Epithelial cell of esophagus (primary cell): ENCODE data around the gene ACTC1.
A peak's percentile ranks its signal among the peaks of the same experiment; 100 is the strongest.
"Not testable (repeated sequence)": the region's sequence is repeated elsewhere in the genome, so short reads cannot be mapped to it uniquely, and the experiment has no call there.

Experiments
- DNase-seq: peaks from one replicate; pipeline ENCODE4 v3.0.0; 2010; ENCODE audit warnings: low read depth
- H3K4me3 ChIP-seq: 2 replicates; pipeline ENCODE4 v1.5.1; 2011; ENCODE audit warnings: mild to moderate bottlenecking, low read length, control low read depth
- CTCF ChIP-seq: IDR thresholded peaks from 2 replicates; pipeline ENCODE4 v1.5.1; 2011; ENCODE audit warnings: low read depth, mild to moderate bottlenecking, low read length, control low read depth, inconsistent platforms; ENCODE audit not compliant: insufficient read depth; ENCODE audit errors: missing control alignments

The ACTC1 gene

GRCh38 chr15:34820110-34820509 lies 24.8 kb upstream of the ACTC1 start:
- no peak for TF ChIP-seq CTCF
- DNase-seq: no peak
- H3K4me3 ChIP-seq: no peak overlapping the region

GRCh38 chr15:34818526-34818925 lies 23.2 kb upstream of the ACTC1 start:
- no peak overlapping the region for H3K4me3 ChIP-seq
- no peak for DNase-seq
- no peak for TF ChIP-seq CTCF

GRCh38 chr15:34815836-34816235 lies 20.5 kb upstream of the ACTC1 start:
- TF ChIP-seq CTCF: no peak

GRCh38 chr15:34813446-34814190 lies 18.3 kb upstream of the ACTC1 start:
- no peak for DNase-seq
- H3K4me3 ChIP-seq: no peak overlapping the region
- no peak for TF ChIP-seq CTCF

More at GRCh38 chr15:34815836-34816235, 20.5 kb upstream of the ACTC1 start:
- no peak for DNase-seq
- no peak overlapping the region for H3K4me3 ChIP-seq

GRCh38 chr15:34812868-34813365 lies 17.6 kb upstream of the ACTC1 start:
- not testable (repeated sequence) for DNase-seq, H3K4me3 ChIP-seq

GRCh38 chr15:34812369-34812768 lies 17.0 kb upstream of the ACTC1 start:
- no peak for DNase-seq
- no peak for TF ChIP-seq CTCF
- no peak overlapping the region for H3K4me3 ChIP-seq

- TF ChIP-seq CTCF: no peak
- no peak overlapping the region for H3K4me3 ChIP-seq
- peak; percentile 95 for DNase-seq
These were observed 15.2 kb upstream of the ACTC1 start for GRCh38 chr15:34810443-34811129.
